ENCODE results near the gene ZNF433.

DNA sequence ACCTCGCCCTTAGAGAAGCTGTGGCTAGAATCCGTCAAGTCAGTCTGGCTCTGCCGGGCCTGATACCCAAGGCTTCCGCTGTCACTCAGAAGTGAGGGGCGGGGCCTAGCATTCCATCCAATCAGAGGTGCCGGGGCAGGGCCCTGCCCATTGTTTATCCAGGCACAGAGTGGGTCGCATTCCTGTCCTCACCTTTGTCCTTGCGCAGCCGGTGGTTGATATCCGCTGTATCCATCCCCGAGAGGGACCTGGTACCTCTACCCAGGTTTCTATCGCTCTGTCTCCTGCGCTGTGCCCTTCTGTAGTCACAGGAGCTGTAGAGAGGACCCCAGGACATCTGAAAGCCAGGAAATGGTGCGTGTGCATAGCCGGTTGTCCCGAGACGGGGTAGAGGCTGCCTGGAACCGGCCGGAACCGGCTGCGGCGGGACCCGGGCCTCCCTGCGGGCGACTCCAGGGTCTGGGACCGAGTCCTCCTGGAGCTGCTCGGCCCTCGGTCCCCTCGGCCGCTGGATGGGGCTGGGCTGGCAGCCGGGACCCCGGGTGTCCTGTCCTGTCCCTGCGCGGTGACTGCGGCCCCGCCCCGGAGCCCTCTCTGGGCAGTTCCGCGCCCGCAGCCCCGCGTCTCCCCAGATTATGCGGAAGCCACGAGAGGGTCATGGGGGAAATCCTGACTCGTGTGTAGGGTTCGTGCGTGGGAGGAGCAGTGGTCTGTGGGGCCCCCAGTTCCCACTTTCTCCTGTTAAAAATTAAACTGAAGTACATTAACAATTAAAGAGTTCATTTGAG, 70.4 kb downstream of the ZNF433 start, which contains the start of gene ZNF763:
- TF ChIP-seq, protein P1, sequence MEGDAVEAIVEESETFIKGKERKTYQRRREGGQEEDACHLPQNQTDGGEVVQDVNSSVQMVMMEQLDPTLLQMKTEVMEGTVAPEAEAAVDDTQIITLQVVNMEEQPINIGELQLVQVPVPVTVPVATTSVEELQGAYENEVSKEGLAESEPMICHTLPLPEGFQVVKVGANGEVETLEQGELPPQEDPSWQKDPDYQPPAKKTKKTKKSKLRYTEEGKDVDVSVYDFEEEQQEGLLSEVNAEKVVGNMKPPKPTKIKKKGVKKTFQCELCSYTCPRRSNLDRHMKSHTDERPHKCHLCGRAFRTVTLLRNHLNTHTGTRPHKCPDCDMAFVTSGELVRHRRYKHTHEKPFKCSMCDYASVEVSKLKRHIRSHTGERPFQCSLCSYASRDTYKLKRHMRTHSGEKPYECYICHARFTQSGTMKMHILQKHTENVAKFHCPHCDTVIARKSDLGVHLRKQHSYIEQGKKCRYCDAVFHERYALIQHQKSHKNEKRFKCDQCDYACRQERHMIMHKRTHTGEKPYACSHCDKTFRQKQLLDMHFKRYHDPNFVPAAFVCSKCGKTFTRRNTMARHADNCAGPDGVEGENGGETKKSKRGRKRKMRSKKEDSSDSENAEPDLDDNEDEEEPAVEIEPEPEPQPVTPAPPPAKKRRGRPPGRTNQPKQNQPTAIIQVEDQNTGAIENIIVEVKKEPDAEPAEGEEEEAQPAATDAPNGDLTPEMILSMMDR (conservative IDR thresholded peaks at IDR 0.05): no peak
- TF ChIP-seq ZFX (IDR thresholded peaks at IDR 0.05): no peak

All from C4-2B (cell line).